HepG2 (cell line): Measurements from ENCODE around the gene MRFAP1L1. TPM values are rescaled to one million over a fixed set of nuclear protein-coding genes. Genes with fewer than 3 reads are reported as not detected.

Experiments used
- ARHGAP35 ChIP-seq: sonication (generic); formaldehyde crosslinking; IDR thresholded peaks from 2 replicates; pipeline ENCODE4 v1.9.0; 2022; ENCODE audit warnings: mild to moderate bottlenecking, inconsistent platforms, moderate library complexity, missing genetic modification reagents, borderline replicate concordance
- GATAD1 ChIP-seq: IDR thresholded peaks from 2 replicates; pipeline ENCODE4 v1.6.1; 2016; ENCODE audit warnings: missing genetic modification reagents, missing compliant biosample characterization
- GZF1 ChIP-seq: sonication (generic); formaldehyde crosslinking; IDR thresholded peaks from 2 replicates; pipeline ENCODE4 v1.5.1; 2020; ENCODE audit warnings: mild to moderate bottlenecking, missing genetic modification reagents
- HIC2 ChIP-seq: sonication (generic); formaldehyde crosslinking; IDR thresholded peaks from 2 replicates; pipeline ENCODE4 v1.9.0; 2022; ENCODE audit warnings: low read depth, missing genetic modification reagents
- MAF1 ChIP-seq: sonication (generic); formaldehyde crosslinking; IDR thresholded peaks from 2 replicates; pipeline ENCODE4 v1.5.0; 2020; ENCODE audit warnings: missing genetic modification reagents, borderline replicate concordance
- SKI ChIP-seq: fragments of 450-650 bp; IDR thresholded peaks from one replicate; pipeline ENCODE4 v1.6.1; 2018; ENCODE audit warnings: mild to moderate bottlenecking; ENCODE audit not compliant: partially characterized antibody
- TFDP2 ChIP-seq: sonication (generic); formaldehyde crosslinking; IDR thresholded peaks from 2 replicates; pipeline ENCODE4 v1.4.0; 2020; ENCODE audit warnings: missing genetic modification reagents
- THAP11 ChIP-seq: IDR thresholded peaks from 2 replicates; pipeline ENCODE4 v1.6.1; 2016; ENCODE audit warnings: missing biosample characterization, missing genetic modification reagents
- ZNF275 ChIP-seq: sonication (generic); formaldehyde crosslinking; IDR thresholded peaks from 2 replicates; pipeline ENCODE4 v1.8.0; 2022; ENCODE audit warnings: missing genetic modification reagents, mild to moderate bottlenecking, inconsistent platforms, borderline replicate concordance
- ZNF292 ChIP-seq: sonication (generic); formaldehyde crosslinking; IDR thresholded peaks from 2 replicates; pipeline ENCODE4 v1.8.1; 2022; ENCODE audit warnings: mild to moderate bottlenecking, low read depth, missing genetic modification reagents, borderline replicate concordance
- ZNF691 ChIP-seq: sonication (generic); formaldehyde crosslinking; IDR thresholded peaks from 2 replicates; pipeline ENCODE4 v1.4.0; 2020; ENCODE audit warnings: missing genetic modification reagents, low read depth, mild to moderate bottlenecking, borderline replicate concordance
- polyA plus RNA-seq, 8 experiments: library from polyadenylated mRNA; depleted of rRNA in 3 of 8; stranded (reverse) in 7 of 8; unstranded in 1 of 8; fragments of >200 nt; fragmentation: Illumina TruSeq in 4 of 8; extraction: Trizol in 4 of 8; gene quantifications; 2 replicates each; pipeline versions ENCODE4 v1.2.1 to v1.2.3, GENCODE V29; 2011 to 2016; ENCODE audit warnings: low read depth in 4 of 8, missing spikeins in 1 of 8, mixed read lengths in 1 of 8; ENCODE audit not compliant: insufficient read depth in 1 of 8
- total RNA-seq, 5 experiments: library from RNA; depleted of rRNA; stranded (reverse); fragments of >200 nt; fragmentation: Illumina TruSeq; extraction: Trizol; gene quantifications; 2 replicates each; pipeline ENCODE4 v1.2.3, GENCODE V29; 2016; ENCODE audit warnings: low read depth in 1 of 5
- TF ChIP-seq, protein P1 (sequence below): sonication (generic); formaldehyde crosslinking; IDR thresholded peaks from 2 replicates; pipeline ENCODE4 v1.8.0; 2022; ENCODE audit warnings: mild to moderate bottlenecking, missing genetic modification reagents; ENCODE audit not compliant: insufficient replicate concordance
- TF ChIP-seq, protein P2 (sequence below): sonication (generic); formaldehyde crosslinking; IDR thresholded peaks from 2 replicates; pipeline ENCODE4 v1.5.1; 2020; ENCODE audit warnings: missing genetic modification reagents, mild to moderate bottlenecking, borderline replicate concordance
- TF ChIP-seq, protein P3 (sequence below): IDR thresholded peaks from 2 replicates; pipeline ENCODE4 v1.6.1; 2018; ENCODE audit warnings: missing genetic modification reagents, mild to moderate bottlenecking, missing compliant biosample characterization

Gene MRFAP1L1
- total and polyA plus RNA-seq, 2 of the 13 experiments (the other 11 are each of a cell fraction or from before 2014, with no cell fraction given) = 44.8 to 76.6 TPM

DNA sequence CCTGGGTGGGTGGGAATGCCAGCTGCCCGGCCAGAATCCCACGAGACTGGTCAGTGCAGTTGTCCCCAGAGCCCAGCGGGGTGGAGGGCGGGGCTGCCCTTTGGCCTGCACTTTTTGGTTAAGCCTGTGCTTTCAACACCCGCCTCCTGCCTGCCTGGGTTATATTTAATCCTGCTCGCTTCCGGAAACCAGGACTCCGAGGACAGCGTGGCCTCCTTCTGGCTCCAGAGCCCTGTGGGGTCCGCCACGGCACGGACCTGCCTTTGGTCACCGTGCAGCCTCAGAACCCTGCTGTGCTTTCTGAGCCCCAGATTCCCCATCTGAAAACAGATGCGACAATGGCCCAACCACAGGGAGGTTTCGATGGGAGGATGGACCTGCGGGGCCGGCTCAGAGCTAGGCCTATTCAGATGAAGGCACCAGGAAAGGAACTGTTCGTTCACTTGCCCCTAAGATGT is 43.5 kb upstream of the MRFAP1L1 start (continued):
- TF ChIP-seq, protein P1, sequence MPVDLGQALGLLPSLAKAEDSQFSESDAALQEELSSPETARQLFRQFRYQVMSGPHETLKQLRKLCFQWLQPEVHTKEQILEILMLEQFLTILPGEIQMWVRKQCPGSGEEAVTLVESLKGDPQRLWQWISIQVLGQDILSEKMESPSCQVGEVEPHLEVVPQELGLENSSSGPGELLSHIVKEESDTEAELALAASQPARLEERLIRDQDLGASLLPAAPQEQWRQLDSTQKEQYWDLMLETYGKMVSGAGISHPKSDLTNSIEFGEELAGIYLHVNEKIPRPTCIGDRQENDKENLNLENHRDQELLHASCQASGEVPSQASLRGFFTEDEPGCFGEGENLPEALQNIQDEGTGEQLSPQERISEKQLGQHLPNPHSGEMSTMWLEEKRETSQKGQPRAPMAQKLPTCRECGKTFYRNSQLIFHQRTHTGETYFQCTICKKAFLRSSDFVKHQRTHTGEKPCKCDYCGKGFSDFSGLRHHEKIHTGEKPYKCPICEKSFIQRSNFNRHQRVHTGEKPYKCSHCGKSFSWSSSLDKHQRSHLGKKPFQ (CRISPR knock-in tag) = peak; percentile 16
- TF ChIP-seq MAF1 (CRISPR knock-in tag) = peak; percentile 47; the same call in 1 of the 2 replicates
- TF ChIP-seq, protein P2, sequence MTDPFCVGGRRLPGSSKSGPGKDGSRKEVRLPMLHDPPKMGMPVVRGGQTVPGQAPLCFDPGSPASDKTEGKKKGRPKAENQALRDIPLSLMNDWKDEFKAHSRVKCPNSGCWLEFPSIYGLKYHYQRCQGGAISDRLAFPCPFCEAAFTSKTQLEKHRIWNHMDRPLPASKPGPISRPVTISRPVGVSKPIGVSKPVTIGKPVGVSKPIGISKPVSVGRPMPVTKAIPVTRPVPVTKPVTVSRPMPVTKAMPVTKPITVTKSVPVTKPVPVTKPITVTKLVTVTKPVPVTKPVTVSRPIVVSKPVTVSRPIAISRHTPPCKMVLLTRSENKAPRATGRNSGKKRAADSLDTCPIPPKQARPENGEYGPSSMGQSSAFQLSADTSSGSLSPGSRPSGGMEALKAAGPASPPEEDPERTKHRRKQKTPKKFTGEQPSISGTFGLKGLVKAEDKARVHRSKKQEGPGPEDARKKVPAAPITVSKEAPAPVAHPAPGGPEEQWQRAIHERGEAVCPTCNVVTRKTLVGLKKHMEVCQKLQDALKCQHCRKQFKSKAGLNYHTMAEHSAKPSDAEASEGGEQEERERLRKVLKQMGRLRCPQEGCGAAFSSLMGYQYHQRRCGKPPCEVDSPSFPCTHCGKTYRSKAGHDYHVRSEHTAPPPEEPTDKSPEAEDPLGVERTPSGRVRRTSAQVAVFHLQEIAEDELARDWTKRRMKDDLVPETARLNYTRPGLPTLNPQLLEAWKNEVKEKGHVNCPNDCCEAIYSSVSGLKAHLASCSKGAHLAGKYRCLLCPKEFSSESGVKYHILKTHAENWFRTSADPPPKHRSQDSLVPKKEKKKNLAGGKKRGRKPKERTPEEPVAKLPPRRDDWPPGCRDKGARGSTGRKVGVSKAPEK (CRISPR knock-in tag) = peak; percentile 79; the same call in 1 of the 2 replicates
- peak; percentile 46; the same call in 1 of the 2 replicates for TF ChIP-seq GATAD1 (CRISPR knock-in tag)
- TF ChIP-seq HIC2 = peak; percentile 79
- 0 out of 2 replicates have a peak, but pooled peaks have one; percentile 55 for TF ChIP-seq ZNF691 (CRISPR knock-in tag)
- TF ChIP-seq ZNF275 = 0 out of 2 replicates have a peak, but pooled peaks have one; percentile 37
- peak; percentile 33; the same call in 1 of the 2 replicates for TF ChIP-seq TFDP2 (CRISPR knock-in tag)
- no peak for TF ChIP-seq SKI
- TF ChIP-seq, protein P3, sequence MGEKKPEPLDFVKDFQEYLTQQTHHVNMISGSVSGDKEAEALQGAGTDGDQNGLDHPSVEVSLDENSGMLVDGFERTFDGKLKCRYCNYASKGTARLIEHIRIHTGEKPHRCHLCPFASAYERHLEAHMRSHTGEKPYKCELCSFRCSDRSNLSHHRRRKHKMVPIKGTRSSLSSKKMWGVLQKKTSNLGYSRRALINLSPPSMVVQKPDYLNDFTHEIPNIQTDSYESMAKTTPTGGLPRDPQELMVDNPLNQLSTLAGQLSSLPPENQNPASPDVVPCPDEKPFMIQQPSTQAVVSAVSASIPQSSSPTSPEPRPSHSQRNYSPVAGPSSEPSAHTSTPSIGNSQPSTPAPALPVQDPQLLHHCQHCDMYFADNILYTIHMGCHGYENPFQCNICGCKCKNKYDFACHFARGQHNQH (CRISPR knock-in tag) = peak; percentile 89
- peak; percentile 76 for TF ChIP-seq THAP11 (CRISPR knock-in tag)
- 0 out of 2 replicates have a peak, but pooled peaks have one; percentile 33 for TF ChIP-seq GZF1 (CRISPR knock-in tag)
- TF ChIP-seq ZNF292 (CRISPR knock-in tag) = peak; percentile 94
- TF ChIP-seq ARHGAP35 = peak; percentile 69; the same call in 1 of the 2 replicates
